DMS153 treated with DMSO at 0.1 percent for 48 hours (cell line): ENCODE measurements around the gene PPP4C.
A peak's percentile ranks its signal among the peaks of the same experiment; 100 is the strongest.
"Not testable (repeated sequence)": the region's sequence is repeated elsewhere in the genome, so short reads cannot be mapped to it uniquely, and the experiment has no call there.

Source experiments
- DNase-seq: peaks from one replicate; lab custom pipeline; 2025; ENCODE audit not compliant: unreplicated experiment; lab: John Stamatoyannopoulos, UW

The PPP4C gene

DNA sequence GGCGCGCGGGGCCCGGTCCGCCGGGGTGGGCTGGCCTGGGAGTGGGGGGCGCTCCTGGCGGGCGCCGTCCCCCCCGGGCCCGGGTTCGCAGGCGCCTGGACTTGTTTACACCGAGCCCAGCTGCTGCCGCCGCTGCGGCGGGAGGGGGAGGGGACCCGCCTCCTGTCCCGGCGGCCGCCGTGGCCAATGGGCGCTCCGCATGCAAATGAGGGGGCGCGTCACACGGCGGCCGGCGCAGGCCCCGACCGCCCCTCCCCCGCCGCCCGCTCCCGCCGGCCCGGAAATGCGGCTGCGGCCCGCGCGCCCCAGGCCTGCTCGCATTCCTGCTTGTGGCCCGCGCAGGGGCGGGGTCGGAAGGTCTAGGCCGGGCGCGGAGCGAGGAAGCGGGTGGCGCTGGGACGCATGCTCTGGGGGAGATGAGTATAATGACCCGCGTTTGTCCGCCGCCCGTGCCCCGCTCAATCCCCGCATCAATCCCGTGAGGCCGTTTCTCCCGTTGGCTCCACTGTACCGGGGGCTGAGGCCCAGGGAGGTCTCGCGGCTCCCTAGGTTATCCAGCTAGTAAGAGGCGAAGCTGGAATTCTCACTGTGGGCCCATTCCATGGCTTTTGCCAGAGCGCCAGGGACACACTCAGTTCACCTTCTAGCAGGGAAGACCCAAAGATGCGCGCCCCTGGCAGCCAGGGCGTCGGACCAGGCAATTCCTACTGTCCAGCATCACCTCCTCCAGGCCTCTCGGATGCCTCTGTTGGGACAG is 20.5 kb downstream of the PPP4C start, which contains the start of gene YPEL3:
YPEL3 (minus strand) TSS at position 109 of the 757 bp plus-strand sequence. CDS start 731 bp downstream, outside the sequence.
- peak; percentile 70 for DNase-seq

DNA sequence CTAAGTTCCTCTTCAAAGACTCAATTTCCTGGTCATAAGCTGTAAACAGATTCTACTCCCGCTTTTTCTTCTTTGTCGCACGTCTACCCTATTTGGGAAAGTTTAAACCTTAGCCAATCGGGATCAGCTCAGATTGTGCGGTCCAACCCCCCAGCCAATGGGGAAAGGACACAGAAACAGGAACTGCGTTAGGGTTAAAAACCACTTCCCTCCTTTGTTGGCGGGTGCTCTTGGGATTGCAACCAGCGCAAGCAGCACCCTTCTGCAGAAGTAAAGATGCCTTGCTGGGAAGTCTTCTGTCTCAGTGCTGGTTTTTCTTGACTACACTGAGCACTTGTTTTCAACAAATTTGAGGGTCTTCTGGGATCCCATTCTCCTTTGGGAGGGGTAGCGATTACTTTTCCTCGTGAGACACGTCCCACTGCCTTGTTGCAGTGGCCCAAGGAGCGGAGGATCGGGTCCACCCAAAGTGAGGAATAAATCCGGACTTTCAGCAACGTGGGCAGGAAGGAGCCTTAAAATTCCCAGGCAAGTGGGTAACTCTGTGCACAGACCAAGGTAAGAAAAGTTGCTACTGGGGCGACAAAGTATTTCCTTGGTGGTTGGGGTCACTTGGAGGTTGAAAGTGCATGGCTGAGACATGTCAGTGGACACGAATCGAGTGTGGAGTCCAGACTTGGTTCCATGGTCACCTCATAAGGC is 21.2 kb downstream of the PPP4C start:
- DNase-seq, result no peak

DNA sequence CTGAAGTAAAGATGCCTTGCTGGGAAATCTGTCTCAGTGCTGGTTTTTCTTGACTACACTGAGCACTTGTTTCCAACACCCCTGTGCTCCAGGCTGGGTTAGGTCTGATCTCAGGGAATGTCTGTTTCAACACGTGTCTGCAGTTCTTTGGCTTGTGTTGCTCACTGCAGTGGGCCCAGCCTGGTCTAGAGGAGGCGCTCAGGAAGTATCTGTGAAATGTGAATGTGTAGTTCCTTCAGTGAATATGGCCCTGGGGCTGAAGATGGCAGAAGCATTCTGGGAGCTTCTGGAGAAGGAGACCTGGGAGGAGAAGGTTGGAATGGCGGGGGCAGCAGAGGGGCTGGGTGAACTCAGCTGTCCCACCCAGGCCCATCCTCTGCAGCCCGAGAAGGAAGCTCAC is 28.3 kb downstream of the PPP4C start:
- no peak for DNase-seq

DNA sequence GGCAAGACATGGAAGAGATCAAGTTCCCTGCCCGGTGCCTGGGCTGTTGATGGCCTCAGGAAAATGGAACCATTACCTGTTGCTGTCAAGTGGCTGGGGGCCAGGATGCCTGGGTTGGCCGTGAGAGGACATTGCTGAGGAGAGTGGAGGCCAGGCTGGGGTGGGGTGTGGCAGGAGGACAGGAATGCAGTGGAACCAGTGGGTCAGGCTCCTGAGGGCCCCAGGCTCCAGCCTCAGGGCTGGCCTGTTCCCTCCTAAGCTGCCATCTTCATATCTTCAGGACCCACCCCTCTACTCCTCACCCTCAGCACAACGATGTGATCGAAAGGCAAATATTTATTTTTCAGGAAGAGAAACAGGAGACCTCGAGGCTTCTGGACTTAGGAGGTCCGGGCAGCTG is 28.7 kb downstream of the PPP4C start:
- no peak for DNase-seq

DNA sequence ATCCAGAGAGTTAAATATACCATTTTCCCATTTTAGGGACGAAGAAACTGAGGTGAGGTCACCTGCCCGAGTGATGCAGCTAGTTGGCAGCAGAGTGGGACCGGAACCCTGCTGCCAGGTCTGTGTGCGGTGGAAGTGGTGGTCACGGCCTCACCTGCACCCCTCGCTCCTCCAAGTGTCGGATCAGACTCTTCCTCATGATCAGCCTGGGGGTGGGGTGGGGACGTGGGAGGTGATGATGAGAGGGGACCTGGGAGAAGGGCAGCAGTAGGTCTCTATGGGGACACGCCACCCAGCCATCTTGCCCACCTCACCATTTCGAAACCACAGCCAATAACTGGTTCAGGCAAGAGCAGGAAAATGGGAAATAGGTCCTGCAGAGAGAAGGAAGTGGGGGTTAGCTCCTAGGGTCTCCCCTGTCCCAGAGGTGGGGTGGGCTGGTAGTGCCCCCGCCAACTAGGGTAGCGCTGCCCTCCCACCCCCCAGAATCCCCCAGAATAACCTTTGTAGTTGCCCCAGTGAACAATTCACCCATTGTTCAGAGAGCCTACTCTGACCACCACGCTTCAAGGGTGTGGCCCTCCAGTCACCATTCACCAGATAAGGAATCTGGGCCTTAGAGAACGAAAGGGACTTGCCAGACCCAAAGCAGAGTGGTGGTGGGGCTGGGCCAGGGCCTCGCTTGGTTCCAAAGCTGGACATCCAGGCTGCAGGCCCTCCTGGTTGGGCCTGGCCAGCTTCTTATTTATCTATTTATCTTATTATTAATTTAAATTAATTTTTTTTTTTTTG is 32.5 kb downstream of the PPP4C start:
- no peak for DNase-seq

DNA sequence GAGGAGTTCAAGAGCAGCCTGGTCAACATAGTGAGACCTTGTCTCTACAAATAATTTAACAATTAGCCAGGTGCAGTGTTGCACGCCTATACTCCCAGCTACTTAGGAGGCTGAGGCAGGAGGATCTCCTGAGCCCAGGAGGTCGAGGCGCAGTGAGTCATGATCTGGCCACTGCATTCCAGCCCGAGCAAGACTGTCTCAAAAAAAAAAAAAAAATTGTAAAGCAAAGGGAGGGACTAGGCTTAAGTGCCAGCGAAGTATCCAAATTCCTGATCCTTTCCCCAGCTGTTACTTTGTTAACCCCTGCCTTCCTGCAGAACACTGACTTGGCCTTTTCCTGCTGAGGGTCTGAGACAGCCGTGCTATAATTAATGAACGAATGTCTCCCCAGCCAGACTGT is 34.9 kb downstream of the PPP4C start:
- no peak for DNase-seq

DNA sequence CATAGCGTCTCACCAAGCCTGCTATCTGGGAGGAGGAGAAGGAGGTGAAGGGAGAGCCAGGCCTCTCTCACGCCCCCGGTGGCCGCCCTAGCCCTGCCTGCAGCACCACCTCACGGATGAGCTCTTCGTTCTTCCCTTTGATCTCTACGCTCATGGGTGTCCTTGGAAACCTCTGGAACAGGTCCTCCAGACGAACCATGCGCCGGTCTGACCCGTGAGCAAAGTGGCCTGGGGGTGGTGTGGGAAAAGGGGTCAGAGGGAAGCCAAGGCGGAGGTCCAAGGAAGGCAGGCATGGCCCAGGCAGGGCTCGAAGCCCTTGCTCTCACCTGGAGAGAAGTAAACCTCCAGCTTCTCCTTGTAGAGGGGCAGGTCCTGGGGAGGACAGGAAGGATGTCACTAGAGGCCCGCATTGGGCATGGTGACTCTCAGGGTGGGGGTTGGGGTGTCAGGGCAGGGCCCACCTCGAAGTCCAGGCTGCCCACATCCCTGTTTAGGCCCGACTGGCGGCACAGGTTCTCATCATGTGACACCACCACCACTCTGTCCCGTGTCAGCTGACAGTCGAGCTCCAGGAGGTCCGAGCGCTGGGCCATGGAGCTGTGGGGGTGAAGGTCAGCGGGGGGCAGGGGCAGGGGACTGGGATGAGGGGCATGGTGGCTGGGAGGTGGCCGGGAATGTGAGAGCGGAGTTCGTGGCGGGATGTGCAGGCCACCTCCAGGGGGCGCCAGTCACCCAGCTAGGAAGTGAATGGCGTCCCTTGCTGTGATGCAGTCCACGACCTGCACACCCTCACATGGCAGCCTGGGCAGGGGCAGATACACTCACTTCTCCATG is 36.6 kb downstream of the PPP4C start:
- DNase-seq, result peak; percentile 34

DNA sequence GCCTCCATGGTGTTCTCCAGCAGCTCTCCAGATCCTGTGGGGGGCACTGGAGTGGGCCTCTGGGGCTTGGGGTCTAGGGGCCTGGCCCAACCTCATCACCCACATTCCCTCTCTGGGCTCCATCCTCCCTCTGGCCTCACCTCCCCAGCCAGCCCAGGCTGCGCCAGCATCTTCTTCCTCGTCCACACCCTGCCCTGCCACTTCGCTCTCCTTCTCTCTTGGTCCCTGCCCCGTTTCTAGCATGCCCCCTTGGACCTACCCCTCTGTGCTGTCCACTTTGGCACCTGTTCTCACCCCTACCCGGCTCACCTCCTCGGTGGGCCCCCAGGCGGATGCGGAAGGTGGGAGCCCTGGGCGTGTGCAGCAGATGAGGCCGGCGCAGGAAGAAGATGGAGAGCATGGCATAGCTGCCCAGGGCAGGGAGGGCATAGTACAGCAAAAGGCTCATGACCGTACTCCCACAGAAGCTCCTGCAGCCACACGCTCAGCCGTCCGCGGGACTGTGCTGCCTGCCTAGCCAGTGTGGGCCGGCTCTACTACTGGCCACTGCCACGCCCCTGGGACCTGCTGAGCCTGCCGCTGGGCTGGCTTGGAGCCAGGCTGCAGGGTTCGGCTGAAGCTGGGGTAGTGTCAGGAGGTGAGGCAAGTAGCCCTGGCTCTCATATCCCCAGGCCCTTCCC is 37.4 kb downstream of the PPP4C start, which contains the start of gene GDPD3:
GDPD3 (minus strand) TSS at position 507 of the 680 bp plus-strand sequence; CDS start at position 448, 59 bp downstream.
- DNase-seq, result no peak

DNA sequence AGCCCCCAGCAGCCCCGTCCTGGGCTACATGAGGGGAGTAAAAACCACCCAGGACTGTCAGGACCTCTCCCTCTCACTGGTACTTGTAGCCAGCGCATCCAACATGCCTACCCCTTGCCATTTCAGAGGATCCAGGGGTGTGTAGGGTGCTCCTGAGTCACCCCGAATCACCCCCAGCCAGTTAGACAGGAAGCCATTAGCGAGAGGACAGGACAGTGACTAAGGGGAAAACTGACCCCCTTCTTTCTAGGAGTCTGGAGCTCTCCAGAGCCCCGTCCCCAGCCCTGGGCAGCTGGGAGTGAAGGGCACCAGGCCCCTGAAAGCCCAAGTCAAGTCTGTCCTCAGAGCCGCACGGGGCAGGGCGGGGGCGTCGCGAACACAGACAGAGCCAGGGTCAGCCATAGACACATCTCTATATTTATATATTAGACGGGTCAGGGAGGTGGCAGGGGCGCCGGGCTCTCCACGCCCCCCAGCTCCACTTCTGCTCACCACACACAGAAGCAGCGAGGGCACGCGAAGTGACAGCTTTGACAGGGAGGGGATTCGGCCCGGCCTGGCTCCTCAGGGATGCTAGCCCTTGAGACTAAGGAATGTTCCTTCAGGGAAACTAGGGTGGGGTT is 38.0 kb downstream of the PPP4C start:
- no peak for DNase-seq

DNA sequence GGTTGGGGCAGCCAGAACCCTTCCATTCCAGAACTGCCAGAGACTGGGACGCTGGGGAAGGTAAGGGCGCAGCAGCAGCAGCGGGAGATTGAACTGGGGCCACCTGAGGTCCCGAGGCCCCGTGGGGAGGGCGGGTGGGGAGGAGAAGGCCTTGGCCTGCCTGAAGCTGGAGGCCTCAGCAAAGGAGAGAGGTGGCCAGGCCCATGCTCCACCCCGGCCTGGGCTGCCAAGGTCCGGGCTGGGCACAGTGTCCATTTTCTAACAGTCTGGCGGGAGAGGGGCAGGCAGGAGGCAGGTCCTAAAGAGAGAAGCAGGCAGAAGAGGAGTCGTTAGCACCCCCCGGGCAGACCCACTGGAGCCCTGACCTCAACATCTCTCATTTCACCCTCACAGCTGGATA is 38.6 kb downstream of the PPP4C start:
- DNase-seq, result no peak

DNA sequence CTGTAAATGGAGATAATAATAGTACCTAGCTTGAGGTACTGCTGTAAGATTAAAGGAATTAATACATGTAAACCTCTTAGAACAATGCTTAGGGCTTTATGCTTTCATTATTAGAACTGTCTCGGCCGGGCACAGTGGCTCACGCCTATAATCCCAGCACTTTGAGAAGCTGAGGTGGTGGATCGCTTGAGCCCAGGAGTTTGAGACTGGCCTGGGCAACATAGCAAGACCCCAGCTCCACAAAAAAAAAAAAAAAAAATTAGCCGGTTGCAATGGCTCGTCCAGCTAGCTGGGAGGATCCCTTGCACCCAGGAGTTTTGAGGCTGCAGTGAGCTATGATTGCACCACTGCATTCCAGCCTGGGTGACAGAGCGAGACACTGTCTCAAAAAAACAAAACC is 39.0 kb downstream of the PPP4C start:
- DNase-seq, result not testable (repeated sequence)

DNA sequence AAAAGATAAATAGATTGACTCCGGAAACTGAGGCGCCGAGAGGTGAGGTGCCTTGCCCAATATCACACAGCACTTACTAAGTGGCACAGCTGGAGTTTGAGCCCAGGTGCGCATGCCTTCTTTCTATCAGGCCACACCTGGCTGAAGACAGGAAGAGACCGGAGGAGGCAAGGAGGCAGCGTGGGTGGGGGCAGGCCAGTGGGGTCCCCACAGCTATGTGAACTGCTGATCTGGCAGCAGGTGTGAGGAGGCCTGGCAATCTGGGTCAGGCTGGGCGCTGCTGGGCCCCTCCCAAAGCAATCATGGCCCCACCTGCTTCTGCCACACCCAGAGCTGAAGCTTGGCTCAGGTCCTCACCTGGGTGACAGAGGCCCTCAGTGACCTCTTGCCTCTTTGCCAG is 39.4 kb downstream of the PPP4C start:
- DNase-seq, result no peak

DNA sequence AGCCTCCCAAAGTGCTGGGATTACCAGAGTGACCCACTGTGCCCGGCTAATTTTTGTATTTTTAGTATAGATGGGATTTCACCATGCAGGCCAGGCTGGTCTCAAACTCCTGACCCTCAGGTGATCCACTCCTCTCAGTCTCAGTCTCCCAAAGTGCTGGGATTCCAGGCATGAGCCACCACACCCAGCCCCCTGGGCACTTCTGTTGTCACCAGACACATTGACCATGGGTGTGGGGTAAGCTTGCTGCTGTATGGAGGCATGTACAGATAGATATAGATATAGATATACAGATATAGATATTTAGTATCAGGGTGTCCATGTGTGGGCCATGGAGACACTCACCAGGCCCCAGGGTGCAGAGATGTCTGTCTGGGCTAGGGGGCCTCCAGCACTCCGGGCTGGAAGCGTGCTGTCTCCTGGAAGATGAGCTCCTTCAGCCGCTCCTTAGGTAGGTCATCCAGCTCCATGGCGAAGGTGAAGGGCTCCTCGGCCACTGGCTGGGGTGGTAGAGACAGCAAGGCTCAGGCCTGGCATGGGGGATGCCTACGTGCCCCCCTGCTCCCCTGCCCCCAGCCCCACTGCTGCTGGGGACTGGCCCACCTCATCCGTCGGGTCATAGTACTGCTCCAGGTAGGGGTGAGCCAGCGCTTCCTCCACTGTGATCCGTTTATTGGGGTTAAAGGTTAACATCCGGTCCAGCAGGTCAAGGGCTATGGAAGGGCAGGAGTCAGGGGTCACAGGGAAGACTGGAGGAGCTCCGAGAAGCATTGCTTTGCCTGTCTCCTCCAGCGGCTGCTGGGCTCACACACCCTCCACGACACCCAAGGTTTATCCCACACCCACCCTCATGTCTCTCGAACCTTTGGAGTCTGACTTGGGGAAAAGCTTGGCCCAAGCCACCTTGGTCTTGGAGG is 40.8 kb downstream of the PPP4C start:
- no peak for DNase-seq

DNA sequence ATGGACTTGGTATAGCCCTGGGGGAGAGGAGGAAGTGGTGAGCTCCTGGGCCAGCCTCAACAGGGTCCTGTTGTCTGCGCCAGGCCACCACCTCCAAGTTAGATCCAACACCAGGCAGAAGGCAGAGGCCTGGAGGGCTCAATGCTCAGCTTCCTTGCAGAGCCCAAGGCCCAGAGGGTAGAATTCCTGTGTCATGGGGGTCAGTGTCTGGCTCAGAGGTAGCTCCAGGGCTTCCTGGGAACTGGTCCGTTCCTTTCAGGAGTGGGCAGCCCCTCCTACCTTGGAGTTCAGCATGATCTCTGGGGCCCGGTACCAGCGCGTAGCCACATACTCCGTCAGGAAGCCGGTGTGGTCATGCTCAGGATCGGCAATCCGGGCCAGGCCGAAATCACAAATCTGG is 42.0 kb downstream of the PPP4C start:
- DNase-seq, result no peak

DNA sequence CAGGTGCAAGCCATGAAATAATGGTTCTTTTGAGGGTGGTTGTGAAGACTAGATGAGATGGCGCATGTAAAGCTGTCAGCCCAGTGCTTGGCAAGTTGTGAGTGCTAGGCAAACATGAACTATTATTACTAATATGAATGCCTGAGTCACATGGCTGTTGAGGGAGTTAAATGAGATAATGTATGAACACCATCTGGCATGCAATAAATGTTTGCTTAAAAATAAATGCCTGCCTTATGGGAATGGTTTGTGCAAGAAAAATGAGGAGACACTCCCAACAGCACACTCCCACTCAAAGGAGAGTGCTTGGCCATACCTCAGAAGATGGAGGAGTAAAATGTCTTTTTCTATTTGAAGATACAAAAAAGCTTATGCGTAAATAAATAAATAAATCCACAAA is 43.6 kb downstream of the PPP4C start:
- no peak for DNase-seq

DNA sequence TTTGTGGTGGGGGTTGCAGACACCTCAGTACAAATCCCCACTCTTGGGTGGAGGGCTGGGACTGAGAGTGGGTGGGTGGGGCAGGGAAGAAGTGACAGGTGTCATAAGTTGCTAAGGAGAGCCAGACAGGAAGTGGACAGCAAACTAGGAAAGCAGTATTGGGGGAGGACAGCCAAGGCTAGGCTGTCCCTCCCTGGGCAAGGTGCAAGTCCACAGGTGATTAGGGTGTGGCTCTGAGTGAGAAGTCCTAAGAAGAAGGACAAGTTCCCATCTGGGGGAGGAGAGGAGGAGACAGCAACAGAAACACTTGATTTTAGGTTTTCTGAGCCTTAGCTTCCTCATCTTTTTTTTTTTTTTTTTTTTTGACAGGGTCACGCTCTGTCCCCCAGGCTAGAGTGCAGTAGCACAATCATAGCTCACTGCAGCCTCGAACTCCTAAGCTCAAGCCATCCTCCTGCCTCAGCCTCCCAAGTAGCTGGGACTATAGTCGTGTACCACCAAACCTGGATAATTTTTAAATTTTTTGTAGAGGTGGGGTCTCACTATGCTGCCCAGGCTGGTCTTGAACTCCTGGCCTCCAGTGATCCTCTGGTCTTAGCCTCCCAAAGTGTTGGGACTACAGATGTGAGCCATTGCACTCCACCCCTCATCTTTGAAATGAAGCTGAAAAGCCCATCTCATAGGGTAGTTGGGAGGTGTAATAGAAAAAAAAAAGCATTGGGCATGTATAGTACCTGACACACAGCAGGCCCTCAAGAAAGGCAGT is 44.7 kb downstream of the PPP4C start:
- DNase-seq, result no peak

DNA sequence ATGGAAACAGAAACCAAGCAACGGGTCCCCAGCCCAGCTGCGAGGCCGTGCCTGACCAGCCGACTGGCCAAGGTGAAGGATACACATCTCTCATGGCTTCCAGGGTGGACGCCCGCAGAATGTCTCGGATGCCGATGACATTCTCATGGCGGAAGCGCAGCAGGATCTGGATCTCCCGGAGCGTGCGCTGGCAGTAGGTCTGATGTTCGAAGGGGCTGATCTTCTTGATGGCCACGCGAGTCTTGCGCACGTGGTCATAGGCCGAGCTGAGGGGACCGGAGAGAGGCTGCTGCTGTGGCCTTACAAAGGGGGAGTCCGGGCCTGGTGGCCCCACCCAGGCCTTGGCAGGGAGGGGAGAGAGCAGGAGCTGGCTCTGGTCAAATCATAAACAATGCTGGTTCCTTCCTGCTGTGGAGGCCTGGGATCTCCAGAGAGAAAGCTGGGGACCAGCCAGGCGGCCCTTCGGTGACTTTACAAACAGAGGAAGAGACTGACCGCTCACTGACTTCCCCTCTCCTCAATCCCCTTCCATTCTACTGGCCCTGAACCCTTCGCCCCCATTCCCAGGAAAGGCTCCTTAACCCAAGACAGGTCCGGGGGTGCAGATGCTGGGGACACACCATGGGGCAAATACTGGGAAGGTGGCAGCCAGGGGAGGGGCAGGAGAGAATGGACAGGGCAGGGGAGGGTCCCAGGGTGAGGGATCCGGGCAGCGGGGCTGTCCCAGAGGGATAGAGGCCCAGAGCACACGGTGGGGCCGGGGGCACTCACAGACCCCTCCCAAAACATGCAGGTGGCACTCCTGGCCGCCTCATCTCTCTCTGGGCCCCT is 46.2 kb downstream of the PPP4C start:
- no peak for DNase-seq
